Measurements from ENCODE around the gene CAPN11.
"Not testable (repeated sequence)": the region's sequence is repeated elsewhere in the genome, so short reads cannot be mapped to it uniquely, and the experiment has no call there.

The CAPN11 gene

GRCh38 chr6:44132476-44132875 lies 26.1 kb upstream of the CAPN11 start:
- DNase-seq, result no peak

- no peak for DNase-seq
These were observed 25.4 kb upstream of the CAPN11 start for GRCh38 chr6:44133003-44133931.

GRCh38 chr6:44133981-44134711 lies 24.5 kb upstream of the CAPN11 start:
- no peak for DNase-seq

GRCh38 chr6:44135173-44135758 lies 23.4 kb upstream of the CAPN11 start:
- no peak for DNase-seq

GRCh38 chr6:44135875-44136274 lies 22.7 kb upstream of the CAPN11 start:
- no peak for DNase-seq

GRCh38 chr6:44138717-44139350 lies 19.8 kb upstream of the CAPN11 start:
- DNase-seq, result no peak

GRCh38 chr6:44139351-44139743 lies 19.3 kb upstream of the CAPN11 start:
- no peak for DNase-seq

GRCh38 chr6:44142835-44143234 lies 15.8 kb upstream of the CAPN11 start:
- no peak for DNase-seq

- DNase-seq, result no peak
These were observed 14.9 kb upstream of the CAPN11 start for GRCh38 chr6:44143731-44144130.

GRCh38 chr6:44144536-44144935 lies 14.1 kb upstream of the CAPN11 start:
- DNase-seq, result not testable (repeated sequence)

- no peak for DNase-seq
These were observed 12.8 kb upstream of the CAPN11 start for GRCh38 chr6:44145839-44146238.

- no peak for DNase-seq
These were observed 11.9 kb upstream of the CAPN11 start for GRCh38 chr6:44146685-44147084.

GRCh38 chr6:44147256-44147655 lies 11.4 kb upstream of the CAPN11 start:
- DNase-seq, result no peak

- DNase-seq, result no peak
These were observed 10.3 kb upstream of the CAPN11 start for GRCh38 chr6:44148306-44148705.

- no peak for DNase-seq
These were observed 9.1 kb upstream of the CAPN11 start for GRCh38 chr6:44149369-44150012.

- DNase-seq, result no peak
These were observed 8.2 kb upstream of the CAPN11 start for GRCh38 chr6:44150317-44150917.

- DNase-seq, result peak; percentile 83
These were observed 7.1 kb upstream of the CAPN11 start for GRCh38 chr6:44151348-44152108.

GRCh38 chr6:44152109-44152461 lies 6.5 kb upstream of the CAPN11 start:
- DNase-seq, result no peak

- DNase-seq, result no peak
These were observed 6.1 kb upstream of the CAPN11 start for GRCh38 chr6:44152533-44152932.

GRCh38 chr6:44154067-44154466 lies 4.6 kb upstream of the CAPN11 start:
- no peak for DNase-seq

GRCh38 chr6:44156494-44157151 lies 2.0 kb upstream of the CAPN11 start:
- no peak for DNase-seq
